Stimulated activated CD4-positive, alpha-beta T cell treated with anti-CD3 and anti-CD28 coated beads, Interleukin-12 subunit alpha, Interleukin-12 subunit beta, amount 100 ng/mL, for 48 hours (primary cell): Measurements from ENCODE around the gene SLC48A1.
"Not testable (repeated sequence)": the region's sequence is repeated elsewhere in the genome, so short reads cannot be mapped to it uniquely, and the experiment has no call there.

Experiments
- DNase-seq, 3 donors: peaks; one replicate each; pipeline ENCODE4 v3.0.0-alpha.2; 2020; ENCODE audit warnings: low read depth in 2 of 3, low spot score in 1 of 3

The SLC48A1 gene

GRCh38 chr12:47808050-47808449, 35.0 kb downstream of the SLC48A1 start:
- peak; percentile 70 to 73 (median 73) for DNase-seq

GRCh38 chr12:47808574-47809365, 35.7 kb downstream of the SLC48A1 start:
- DNase-seq, result no peak

DNA sequence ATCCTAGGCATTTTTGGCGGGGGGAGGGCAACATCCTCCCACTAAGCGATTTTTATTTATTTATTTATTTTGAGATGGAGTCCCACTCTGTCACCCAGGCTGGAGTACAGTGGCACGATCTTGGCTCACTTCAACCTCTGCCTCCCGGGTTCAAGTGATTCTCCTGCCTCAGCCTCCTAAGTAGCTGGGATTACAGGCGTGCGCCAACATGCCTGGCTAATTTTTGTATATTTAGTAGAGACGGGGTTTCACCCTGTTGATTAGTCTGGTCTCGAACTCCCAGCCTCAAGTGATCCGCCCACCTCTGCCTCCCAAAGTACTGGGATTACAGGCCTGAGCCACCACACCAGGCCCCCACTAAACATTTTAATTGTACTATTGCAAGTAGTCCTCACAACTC, 36.5 kb downstream of the SLC48A1 start:
- DNase-seq, result not testable (repeated sequence)

GRCh38 chr12:47811072-47811396, 38.0 kb downstream of the SLC48A1 start:
- no peak for DNase-seq

DNA sequence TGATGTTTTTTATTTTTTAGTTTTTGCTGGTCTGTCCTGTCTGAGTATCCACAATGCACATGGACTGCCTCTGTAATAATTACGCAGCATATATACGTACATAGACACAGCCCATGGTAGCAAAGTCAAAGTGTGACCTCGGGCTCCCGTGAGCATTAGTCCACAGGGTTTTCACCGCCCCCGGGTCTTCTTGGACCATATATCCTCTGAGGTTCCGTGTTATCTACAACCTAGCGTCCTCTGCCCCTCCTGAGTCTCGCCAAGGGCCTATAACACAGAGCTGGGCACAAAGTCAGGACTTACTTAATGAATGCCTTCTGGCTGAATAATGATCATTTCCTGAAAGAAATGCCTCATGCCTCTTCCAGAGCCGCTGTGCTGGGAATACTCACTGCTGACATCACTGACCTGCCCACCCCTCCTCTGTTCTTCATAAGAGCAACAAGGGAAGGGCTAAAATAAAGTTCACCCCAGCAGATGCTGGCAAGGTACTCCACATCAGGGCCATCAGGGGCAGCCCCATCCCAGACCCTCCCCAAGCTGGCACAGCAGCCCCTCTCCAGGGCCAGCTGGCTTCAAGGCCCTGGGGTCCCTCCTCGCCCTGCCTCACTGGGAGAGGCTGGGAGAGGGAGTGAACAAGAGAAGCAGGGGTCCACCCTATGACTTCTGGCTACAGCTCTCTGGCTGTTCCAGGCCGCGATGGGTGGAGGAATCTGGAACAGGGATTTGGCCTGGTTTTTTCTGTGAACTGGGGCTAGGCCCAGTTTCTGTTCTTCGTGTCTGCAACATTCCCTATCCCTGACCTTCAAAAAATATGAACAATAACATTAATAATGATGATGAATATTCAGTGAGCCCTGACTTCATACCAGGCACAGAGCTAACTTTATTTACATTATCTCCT, 38.8 kb downstream of the SLC48A1 start:
- no peak for DNase-seq

DNA sequence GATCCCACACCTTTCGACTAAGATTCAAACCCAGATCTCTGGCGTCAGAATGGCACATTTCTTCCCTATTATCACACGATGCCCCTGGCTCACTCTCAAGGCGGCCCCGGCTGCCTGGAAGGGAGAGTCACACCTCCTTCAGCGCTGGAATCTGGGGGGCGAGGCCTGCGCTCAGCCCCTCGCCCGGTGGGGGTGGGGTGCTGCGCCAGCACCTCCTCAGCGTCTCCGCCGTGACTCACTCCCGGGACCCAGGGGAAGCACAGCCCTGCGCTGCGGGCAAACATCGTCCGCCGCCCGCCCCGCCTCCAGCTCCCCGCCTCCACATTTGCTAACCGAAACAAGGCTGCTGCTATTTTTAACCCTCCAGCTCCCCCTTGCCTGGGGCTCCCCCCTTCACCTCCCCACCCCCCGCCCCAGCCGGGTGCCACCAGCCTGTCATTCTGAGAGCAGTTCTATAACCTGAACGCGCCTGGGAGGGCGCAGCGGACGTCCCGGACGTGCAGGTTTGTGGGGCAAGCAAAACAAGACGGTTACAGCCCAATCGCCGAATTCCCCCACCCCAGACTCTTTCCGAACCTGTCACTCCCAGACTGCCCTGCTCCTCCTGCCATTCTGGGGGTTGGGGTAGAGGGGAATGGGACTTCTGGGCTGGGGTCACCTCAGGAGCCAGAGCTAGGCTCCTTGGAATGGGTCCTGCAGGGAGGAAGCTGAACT, 39.9 kb downstream of the SLC48A1 start:
- peak; percentile 90 to 93 (median 91) for DNase-seq

DNA sequence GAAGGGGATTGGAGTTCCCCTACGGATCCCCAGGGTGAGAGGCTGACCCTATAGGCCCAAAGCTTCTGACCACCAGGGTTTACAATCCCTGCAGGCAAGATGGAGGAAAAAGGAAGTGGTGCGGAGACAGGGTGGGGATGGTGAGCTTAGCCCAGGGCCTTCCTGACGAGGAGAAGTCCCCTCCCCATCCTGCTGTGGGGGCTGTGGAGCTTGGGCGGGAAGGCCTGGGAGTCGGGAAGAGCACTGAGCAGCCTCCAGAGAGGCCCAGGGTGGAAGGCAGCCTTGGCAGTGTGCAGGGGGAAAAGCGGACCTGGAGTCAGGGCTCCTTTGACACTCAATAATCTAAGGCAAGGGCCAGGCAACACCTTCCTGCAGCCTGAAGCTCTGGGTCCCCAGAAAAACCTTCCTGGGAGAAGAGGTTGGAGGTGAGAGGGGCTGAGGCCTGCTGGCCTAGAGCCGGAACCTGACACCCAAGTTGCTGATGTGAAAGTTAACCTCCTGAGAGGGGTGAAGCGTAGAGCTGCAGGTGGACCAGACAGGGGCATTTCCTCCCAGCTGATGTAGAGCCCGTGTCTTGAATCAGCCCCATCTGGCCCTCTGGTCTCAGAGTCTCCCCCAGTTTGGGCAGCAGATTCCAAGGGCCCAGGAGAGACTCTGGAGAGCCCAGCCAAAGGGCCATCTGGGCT, 40.6 kb downstream of the SLC48A1 start:
- no peak for DNase-seq

DNA sequence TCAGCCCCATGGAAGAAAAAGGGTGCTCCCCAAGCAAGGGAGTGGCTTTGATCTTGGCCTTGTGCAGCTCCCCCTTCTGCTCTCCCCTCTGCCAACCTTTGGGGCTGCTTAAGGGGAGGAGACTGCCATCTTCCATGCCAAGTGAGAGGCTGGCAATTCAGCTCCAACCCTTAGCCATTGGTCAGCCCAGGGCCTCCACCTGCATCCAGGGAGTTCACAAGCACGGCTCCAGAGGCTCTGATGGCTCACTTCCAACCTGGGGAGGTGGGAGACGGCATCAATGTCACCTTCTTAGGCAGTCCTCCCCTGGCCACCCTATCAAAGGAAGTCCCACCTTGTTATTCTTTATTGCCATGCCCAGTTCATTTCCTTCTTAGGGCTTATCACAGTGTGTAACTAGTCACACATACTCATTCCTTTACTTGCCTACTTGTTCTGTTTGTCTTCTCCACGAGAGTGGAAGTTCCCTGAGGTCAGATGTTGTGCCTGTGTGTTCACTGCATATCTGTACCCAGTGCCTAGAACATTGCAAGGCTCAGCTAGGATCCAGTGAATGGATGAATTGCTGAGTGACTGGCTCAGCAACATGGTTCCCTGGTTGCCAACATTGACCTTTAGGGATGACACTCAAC, 41.6 kb downstream of the SLC48A1 start:
- no peak for DNase-seq

DNA sequence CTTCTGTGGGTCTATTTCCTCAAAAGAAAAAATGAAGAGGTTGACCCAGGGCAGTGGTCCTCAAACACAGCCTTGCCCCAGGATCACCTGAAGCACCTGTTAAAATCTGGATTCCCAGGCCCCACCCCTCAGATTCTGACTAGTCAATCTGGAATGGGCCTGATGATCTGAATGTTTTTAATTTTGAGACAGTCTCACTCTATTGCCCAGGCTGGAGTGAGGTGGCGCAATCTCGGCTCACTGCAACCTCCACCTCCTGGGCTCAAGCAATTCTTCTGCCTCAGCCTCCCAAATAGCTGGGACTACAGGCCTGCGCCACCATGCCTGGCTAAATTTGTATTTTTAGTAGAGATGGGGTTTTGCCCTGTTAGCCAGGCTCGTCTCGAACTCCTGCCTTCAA, 42.4 kb downstream of the SLC48A1 start:
- DNase-seq, result not testable (repeated sequence)

DNA sequence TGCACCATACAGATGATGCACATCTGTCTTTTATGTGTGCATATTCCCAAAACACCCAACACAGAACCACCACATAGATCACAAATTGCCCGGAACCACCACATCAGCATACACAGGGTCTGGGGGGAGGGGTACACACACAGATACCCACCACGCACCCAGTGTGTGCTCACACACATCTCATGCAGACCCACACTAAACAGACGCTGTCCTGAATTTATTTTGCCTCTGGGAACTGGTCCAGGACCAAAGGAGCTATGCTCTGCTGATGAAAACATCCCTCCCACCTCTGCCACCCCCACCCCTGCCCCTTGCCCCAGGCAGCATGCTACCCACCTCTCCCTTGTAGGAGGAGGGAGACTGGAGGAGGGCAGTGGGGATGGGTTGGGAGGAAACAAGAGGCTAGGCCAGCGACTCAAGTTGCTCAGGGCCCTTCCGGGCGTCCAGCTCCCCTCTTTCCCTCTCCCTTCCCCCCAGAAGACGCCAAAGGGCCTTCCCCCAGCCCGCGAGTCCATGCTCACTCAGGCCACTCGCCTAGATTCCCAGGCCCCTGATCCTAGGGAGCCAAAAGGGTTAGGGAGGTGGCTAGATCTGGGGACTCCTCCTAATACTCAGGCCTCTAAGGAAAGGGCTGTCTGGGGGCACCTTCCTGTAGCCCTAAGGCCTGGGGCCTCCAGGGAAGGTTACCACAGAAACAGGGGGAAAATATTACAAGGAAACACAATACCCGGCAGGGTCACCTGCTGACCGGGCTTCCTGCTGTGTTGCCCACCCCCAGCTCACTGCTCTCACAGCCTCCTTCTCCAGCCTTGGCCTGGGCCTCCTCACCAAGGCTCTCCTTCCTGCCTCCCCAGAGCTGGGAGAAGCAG, 43.6 kb downstream of the SLC48A1 start:
- no peak for DNase-seq

DNA sequence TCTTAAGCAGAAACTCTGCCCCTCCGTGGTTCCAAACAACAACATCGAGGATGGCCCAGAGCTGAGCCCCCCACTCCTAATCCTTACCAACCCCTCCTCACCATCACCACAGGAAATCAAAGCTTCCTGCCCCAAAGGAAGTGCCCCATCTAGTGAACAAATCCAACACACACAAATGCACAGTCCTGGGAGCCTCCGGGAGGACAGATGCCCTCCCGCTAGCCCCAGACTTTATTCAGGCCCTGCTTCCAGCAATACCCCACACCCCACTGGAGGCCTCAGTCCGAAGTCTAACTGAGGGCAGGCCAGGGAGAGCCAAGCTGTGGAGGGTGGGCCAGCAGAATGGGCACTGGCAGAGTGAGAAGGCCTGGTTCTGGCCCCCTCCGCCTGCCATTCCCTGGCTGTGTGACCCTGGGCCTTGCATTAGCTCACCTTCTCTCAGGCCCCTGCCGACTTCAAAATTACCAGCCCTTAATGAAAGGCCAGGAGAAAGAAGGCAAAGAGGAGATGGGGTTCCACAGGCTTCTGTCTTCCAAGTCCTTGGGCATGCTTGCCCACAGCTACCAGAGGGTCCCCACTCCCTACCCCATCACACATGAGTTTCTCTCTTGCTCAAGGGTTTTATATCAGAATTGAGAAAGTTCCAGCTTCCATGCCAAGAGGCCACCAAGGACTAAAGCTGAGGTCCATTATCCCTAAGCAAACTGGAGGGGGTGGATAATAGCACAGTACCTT, 44.4 kb downstream of the SLC48A1 start:
- DNase-seq, result no peak

DNA sequence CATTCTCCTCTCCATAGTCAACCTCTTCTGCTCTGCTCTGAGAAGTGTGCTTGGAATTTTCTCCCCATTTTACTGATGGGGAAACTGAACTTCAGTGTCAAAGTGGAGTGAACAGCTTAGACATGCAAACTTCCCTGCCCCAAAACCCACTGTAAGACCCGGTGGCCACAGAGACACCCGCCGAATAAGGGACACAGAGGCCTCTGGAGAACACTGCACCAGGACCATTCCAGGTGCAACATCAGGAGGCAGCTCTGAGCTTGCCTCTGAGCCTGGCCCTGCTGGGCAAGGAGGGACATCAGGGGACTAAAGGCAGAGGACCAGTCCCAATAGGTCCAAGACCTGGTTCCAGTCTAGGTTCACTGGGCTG, 45.0 kb downstream of the SLC48A1 start:
- no peak for DNase-seq

DNA sequence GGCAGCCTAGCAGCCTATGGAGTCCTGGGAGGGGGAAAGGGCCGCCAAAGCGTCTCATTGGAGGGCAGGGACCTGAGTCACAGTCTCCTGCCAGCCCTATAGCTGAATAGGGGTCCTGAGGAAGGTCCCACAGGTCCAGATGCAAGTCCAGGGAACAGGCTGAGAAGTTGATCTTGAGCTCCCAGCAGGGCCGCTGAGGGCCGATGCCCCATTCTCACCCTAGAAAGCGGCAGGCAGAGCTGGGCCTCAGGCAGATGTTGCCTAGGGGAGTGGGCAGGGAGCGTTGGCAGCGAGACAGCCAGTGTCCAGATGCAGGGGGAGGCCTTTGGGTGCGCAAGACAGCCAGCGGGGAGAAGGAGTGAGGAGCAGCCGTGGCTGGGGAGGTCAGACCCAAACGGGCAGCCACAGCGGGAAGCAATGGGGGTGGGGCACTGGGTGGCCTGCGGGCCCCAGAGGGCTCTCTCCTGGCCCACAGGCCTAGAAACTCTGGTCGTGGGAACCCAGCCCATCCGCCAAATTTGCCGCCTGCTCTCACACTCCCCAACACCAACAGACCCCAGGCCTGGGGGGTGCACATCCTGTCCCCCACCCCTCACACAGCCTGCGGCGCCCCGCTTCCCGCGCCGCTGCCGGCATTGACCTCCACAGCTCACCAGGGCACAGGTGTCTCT, 45.6 kb downstream of the SLC48A1 start:
- DNase-seq, result no peak

- DNase-seq, result peak in 1 of 3 donors; percentile 56
Observed at GRCh38 chr12:47819138-47819895, 46.3 kb downstream of the SLC48A1 start.

DNA sequence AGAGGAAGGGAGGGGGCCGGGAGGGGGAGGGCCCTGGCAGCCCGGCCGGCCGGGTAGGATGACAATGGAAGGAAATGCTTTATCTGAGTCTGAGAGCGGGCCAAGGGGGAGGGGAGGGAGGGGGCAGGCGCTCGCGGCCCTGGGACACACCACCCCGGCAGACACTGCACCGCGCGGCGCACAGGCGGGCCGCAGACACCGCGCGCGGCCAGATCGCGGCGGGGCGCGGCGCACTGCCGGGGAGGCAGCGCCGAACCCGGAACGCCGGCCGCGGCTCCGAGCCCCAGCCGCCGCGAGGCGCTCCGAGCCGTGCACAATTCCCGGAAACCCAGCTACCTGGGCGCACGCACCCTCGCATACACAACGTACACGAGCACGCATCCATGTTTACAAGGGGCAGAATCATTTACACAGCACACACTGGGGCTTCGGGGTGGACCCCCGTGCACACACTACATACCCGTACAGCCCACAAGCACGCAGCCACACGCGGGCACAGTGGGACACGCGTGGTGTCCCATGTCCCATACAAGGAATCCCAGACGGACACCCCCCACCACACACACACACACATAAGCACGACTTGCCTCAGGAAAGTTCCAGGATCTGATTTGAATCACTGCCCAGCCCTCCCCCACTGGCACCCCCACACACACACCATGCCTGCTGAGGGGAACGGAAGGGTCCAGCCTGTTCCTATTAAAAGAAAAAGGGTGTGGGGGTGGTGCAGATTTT, 47.0 kb downstream of the SLC48A1 start, which contains the start of gene HDAC7:
Gene HDAC7 (minus strand): TSS at position 8 of the 735 bp plus-strand sequence. CDS start 118 bp downstream, outside the sequence.
- peak in 2 of 3 donors; percentile 65 to 78 for DNase-seq

- no peak for DNase-seq
Observed at GRCh38 chr12:47820631-47821345, 47.8 kb downstream of the SLC48A1 start.
